ENCODE data around the gene RELL2. TPM values are rescaled to one million over a fixed set of nuclear protein-coding genes. Genes with fewer than 3 reads are reported as not detected.

RELL2 gene
- total RNA-seq, 6 donors from 2014 or later: 2.6 to 9.4 (median 6.5) TPM

- Histone ChIP-seq H3K27me3 (no peaks in the 10 kb centered on the region), H3K9me3 (no peaks in the 10 kb centered on the region), H3K4me1 (peaks cover 22 to 43% (median 39%) of the 10 kb centered on the region in 4 donors), H3K36me3 (peaks cover 0 to 30% (median 14%) of the 10 kb centered on the region in 4 donors), H3K27ac (peak overlapping the region; percentile 95 to 98 (median 97)), H3K4me3 (peak overlapping the region; percentile 32 to 94 (median 81))
- ATAC-seq (ENCODE audit: low FRiP score in 2 of 2) (no peak), DNase-seq (no peak)
- 7% methylated on average over 9 of the region's 9 CpGs for WGBS, 2 donors
- TF ChIP-seq POLR2AphosphoS5 (IDR thresholded peaks at IDR 0.05): no peak
- no peak for TF ChIP-seq POLR2A (IDR thresholded peaks at IDR 0.05)
- TF ChIP-seq CTCF (IDR thresholded peaks at IDR 0.05): no peak
- no peak for TF ChIP-seq EP300 (IDR thresholded peaks at IDR 0.05)
Measured at GRCh38 chr5:141617682-141618029, 19.1 kb upstream of the RELL2 start.

GRCh38 chr5:141618030-141618803 lies 18.6 kb upstream of the RELL2 start:
- peak; percentile 63 to 86 for ATAC-seq (ENCODE audit: low FRiP score in 2 of 2)
- peak overlapping the region; percentile 95 to 98 (median 97) for H3K27ac ChIP-seq
- DNase-seq: peak; percentile 69 to 82
- H3K4me3 ChIP-seq: peak overlapping the region; percentile 32 to 94 (median 81)
- TF ChIP-seq POLR2AphosphoS5 (IDR thresholded peaks at IDR 0.05): peak; percentile 16 to 52
- TF ChIP-seq CTCF (IDR thresholded peaks at IDR 0.05): no peak
- TF ChIP-seq POLR2A (IDR thresholded peaks at IDR 0.05): no peak
- TF ChIP-seq EP300 (IDR thresholded peaks at IDR 0.05): no peak
- no peaks in the 10 kb centered on the region for H3K27me3 ChIP-seq
- peaks cover 0 to 35% (median 17%) of the 10 kb centered on the region in 4 donors for H3K36me3 ChIP-seq
- no peaks in the 10 kb centered on the region for H3K9me3 ChIP-seq
- WGBS, 2 donors: 1 to 2% methylated on average over 22 to 34 of the region's 36 CpGs
- peaks cover 18 to 38% (median 34%) of the 10 kb centered on the region in 4 donors for H3K4me1 ChIP-seq

GRCh38 chr5:141618804-141619554 lies 17.8 kb upstream of the RELL2 start, which contains the start of gene DIAPH1:
DIAPH1 (minus strand) TSS chr5:141619000; CDS start chr5:141618914, 86 bp downstream.
- peaks cover 0 to 43% (median 20%) of the 10 kb centered on the region in 4 donors for H3K36me3 ChIP-seq
- ATAC-seq (ENCODE audit: low FRiP score in 2 of 2) (peak; percentile 97 to 99), DNase-seq (peak; percentile 98 to 99)
- TF ChIP-seq EP300 (IDR thresholded peaks at IDR 0.05) (peak in 1 of 4 donors; percentile 44), POLR2AphosphoS5 (IDR thresholded peaks at IDR 0.05) (peak; percentile 88 to 93), POLR2A (IDR thresholded peaks at IDR 0.05) (peak in 3 of 4 donors; percentile 93 to 96 (median 93)), CTCF (IDR thresholded peaks at IDR 0.05) (peak; percentile 96 to 100 (median 99))
- WGBS, 2 donors: 2 to 6% methylated on average over 11 to 60 of the region's 70 CpGs
- H3K27ac ChIP-seq: peak within 1 kb of the TSS; percentile 95 to 98 (median 97)
- H3K9me3 ChIP-seq: no peaks in the 10 kb centered on the region
- H3K27me3 ChIP-seq: no peaks in the 10 kb centered on the region
- H3K4me1 ChIP-seq: peaks cover 18 to 32% (median 30%) of the 10 kb centered on the region in 4 donors
- peak within 1 kb of the TSS; percentile 32 to 94 (median 81) for H3K4me3 ChIP-seq

GRCh38 chr5:141623186-141623585 lies 13.6 kb upstream of the RELL2 start:
- H3K27ac ChIP-seq: no peak overlapping the region
- peaks cover 0 to 6% (median 5%) of the 10 kb centered on the region in 4 donors for H3K4me1 ChIP-seq
- no peaks in the 10 kb centered on the region for H3K27me3 ChIP-seq
- ATAC-seq (ENCODE audit: low FRiP score in 2 of 2): peak in 1 of 2 donors; percentile 13
- DNase-seq: no peak
- H3K36me3 ChIP-seq: peaks cover 20 to 80% (median 46%) of the 10 kb centered on the region in 4 donors
- TF ChIP-seq CTCF (IDR thresholded peaks at IDR 0.05) (no peak), POLR2AphosphoS5 (IDR thresholded peaks at IDR 0.05) (no peak), POLR2A (IDR thresholded peaks at IDR 0.05) (no peak), EP300 (IDR thresholded peaks at IDR 0.05) (no peak)
- no peak overlapping the region for H3K4me3 ChIP-seq
- no peaks in the 10 kb centered on the region for H3K9me3 ChIP-seq
